Mesothelial cell of epicardium (in vitro differentiated cells): Measurements from ENCODE around the gene IRF8. TPM values are rescaled to one million over a fixed set of nuclear protein-coding genes. Genes with fewer than 3 reads are reported as not detected.

Experiments used
- DNase-seq, 2 experiments: peaks; one replicate each; pipeline ENCODE4 v3.0.0; 2021; ENCODE audit warnings: low spot score in 2 of 2; ENCODE audit not compliant: unreplicated experiment in 2 of 2
- H3K27ac Mint-ChIP-seq: 2 replicates; pipeline ENCODE4 v1.8.0; 2021; ENCODE audit warnings: mixed read lengths
- H3K27me3 Mint-ChIP-seq: 2 replicates; pipeline ENCODE4 v1.8.0; 2021; ENCODE audit warnings: low read depth, mixed read lengths
- H3K36me3 Mint-ChIP-seq: 2 replicates; pipeline ENCODE4 v1.8.0; 2021; ENCODE audit warnings: mixed read lengths
- H3K4me1 Mint-ChIP-seq: 2 replicates; pipeline ENCODE4 v1.8.0; 2021; ENCODE audit warnings: mixed read lengths
- H3K4me3 Mint-ChIP-seq: 2 replicates; pipeline ENCODE4 v1.8.0; 2021; ENCODE audit warnings: mild to moderate bottlenecking, moderate library complexity, mixed read lengths
- H3K9me3 Mint-ChIP-seq: 2 replicates; pipeline ENCODE4 v1.8.0; 2021; ENCODE audit warnings: mixed read lengths
- CTCF ChIP-seq: fragments of 200-600 bp; sonication (generic); IDR thresholded peaks from one replicate; pipeline ENCODE4 v1.5.0; 2021; ENCODE audit warnings: antibody characterized with exemption; ENCODE audit not compliant: unreplicated experiment
- total RNA-seq: library from RNA; stranded (reverse); gene quantifications from 3 replicates; pipeline ENCODE4 v1.2.1, GENCODE V29; 2021

Gene IRF8
- total RNA-seq, 1 donor from 2014 or later = 5.8 TPM

- peaks cover 4% of the 10 kb centered on the region for H3K27me3 Mint-ChIP-seq
- no peaks in the 10 kb centered on the region for H3K9me3 Mint-ChIP-seq
- DNase-seq = no peak
- no peak overlapping the region for H3K27ac Mint-ChIP-seq
- no peak overlapping the region for H3K4me3 Mint-ChIP-seq
- H3K4me1 Mint-ChIP-seq = peaks cover 18% of the 10 kb centered on the region
- no peaks in the 10 kb centered on the region for H3K36me3 Mint-ChIP-seq
- no peak for TF ChIP-seq CTCF
Measured at GRCh38 chr16:85960486-85961046, 61.6 kb downstream of the IRF8 start.

GRCh38 chr16:85961988-85962915 is 63.3 kb downstream of the IRF8 start:
- H3K27ac Mint-ChIP-seq = no peak overlapping the region
- no peaks in the 10 kb centered on the region for H3K27me3 Mint-ChIP-seq

GRCh38 chr16:85963753-85964285 is 64.9 kb downstream of the IRF8 start:
- TF ChIP-seq CTCF = no peak
- H3K9me3 Mint-ChIP-seq = no peaks in the 10 kb centered on the region
- H3K36me3 Mint-ChIP-seq = no peaks in the 10 kb centered on the region
- no peak overlapping the region for H3K4me3 Mint-ChIP-seq
- DNase-seq = no peak
- no peaks in the 10 kb centered on the region for H3K27me3 Mint-ChIP-seq
- peak overlapping the region; percentile 87 for H3K27ac Mint-ChIP-seq
- peaks cover 30% of the 10 kb centered on the region for H3K4me1 Mint-ChIP-seq

More at GRCh38 chr16:85961988-85962915, 63.3 kb downstream of the IRF8 start:
- no peak overlapping the region for H3K4me3 Mint-ChIP-seq
- H3K9me3 Mint-ChIP-seq = no peaks in the 10 kb centered on the region
- peaks cover 24% of the 10 kb centered on the region for H3K4me1 Mint-ChIP-seq
- H3K36me3 Mint-ChIP-seq = no peaks in the 10 kb centered on the region
- TF ChIP-seq CTCF = no peak
- no peak for DNase-seq

- no peak for DNase-seq
- Mint-ChIP-seq H3K4me3 (no peak overlapping the region), H3K9me3 (no peaks in the 10 kb centered on the region), H3K27ac (no peak overlapping the region), H3K4me1 (peaks cover 43% of the 10 kb centered on the region), H3K36me3 (no peaks in the 10 kb centered on the region), H3K27me3 (no peaks in the 10 kb centered on the region)
- no peak for TF ChIP-seq CTCF
Measured at GRCh38 chr16:85965125-85965524, 66.2 kb downstream of the IRF8 start.

GRCh38 chr16:85967111-85967510 is 68.1 kb downstream of the IRF8 start:
- H3K27me3 Mint-ChIP-seq = no peaks in the 10 kb centered on the region
- peaks cover 63% of the 10 kb centered on the region for H3K4me1 Mint-ChIP-seq
- no peak for TF ChIP-seq CTCF

More at GRCh38 chr16:85967111-85967510, 68.1 kb downstream of the IRF8 start:
- Mint-ChIP-seq H3K27ac (no peak overlapping the region), H3K36me3 (no peaks in the 10 kb centered on the region), H3K9me3 (no peaks in the 10 kb centered on the region), H3K4me3 (no peak overlapping the region)
- DNase-seq = no peak
